Measurements from ENCODE around the gene YPEL3.
A peak's percentile ranks its signal among the peaks of the same experiment; 100 is the strongest.

DNA sequence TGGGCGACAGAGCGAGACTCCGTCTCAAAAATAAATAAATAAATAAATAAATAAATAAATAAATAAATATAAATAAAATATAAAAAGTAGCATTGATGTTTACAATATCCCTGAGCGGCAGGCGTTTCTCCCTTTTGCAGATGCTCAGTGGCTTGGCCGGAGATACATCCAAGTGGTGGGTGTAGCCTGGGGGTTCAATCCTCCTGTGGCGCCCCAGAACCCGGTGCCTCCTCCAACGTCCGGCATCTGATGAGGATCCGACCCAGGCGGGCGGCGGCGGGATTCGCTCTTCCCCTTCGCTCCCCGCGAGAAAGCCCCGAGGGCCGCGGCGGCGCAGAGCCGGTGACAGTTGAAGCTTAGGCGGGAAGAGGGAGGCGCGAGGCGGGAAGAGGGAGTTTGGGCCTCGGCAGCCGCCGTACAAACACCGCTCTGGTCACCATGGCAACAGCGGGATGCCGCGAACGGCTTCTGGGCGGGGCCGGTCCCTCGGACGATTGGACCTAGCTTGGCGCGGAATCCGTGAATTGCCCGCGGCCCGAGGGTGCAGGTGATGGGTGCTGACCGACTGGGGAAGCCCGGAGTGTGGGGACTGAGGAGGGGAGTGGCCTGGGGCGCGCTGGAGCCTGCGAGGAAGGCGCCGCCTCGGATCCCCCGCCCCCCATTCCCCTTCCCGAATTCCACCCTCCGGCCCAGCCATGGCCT lies 43.2 kb downstream of the YPEL3 start:
- TF ChIP-seq, protein P1, sequence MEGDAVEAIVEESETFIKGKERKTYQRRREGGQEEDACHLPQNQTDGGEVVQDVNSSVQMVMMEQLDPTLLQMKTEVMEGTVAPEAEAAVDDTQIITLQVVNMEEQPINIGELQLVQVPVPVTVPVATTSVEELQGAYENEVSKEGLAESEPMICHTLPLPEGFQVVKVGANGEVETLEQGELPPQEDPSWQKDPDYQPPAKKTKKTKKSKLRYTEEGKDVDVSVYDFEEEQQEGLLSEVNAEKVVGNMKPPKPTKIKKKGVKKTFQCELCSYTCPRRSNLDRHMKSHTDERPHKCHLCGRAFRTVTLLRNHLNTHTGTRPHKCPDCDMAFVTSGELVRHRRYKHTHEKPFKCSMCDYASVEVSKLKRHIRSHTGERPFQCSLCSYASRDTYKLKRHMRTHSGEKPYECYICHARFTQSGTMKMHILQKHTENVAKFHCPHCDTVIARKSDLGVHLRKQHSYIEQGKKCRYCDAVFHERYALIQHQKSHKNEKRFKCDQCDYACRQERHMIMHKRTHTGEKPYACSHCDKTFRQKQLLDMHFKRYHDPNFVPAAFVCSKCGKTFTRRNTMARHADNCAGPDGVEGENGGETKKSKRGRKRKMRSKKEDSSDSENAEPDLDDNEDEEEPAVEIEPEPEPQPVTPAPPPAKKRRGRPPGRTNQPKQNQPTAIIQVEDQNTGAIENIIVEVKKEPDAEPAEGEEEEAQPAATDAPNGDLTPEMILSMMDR (tag by site-specific recombination; IDR thresholded peaks at IDR 0.05), result peak; percentile 38; the same call in 1 of the 2 replicates
- TF ChIP-seq PRDM1 (tag by site-specific recombination; IDR thresholded peaks at IDR 0.05) (peak; percentile 76; the same call in 1 of the 2 replicates), ZNF571 (tag by site-specific recombination; IDR thresholded peaks at IDR 0.05) (no peak), ZNF169 (tag by site-specific recombination; IDR thresholded peaks at IDR 0.05) (no peak), ZNF529 (tag by site-specific recombination; IDR thresholded peaks at IDR 0.05; ENCODE audit: insufficient replicate concordance) (no peak), ZNF23 (tag by site-specific recombination; IDR thresholded peaks at IDR 0.05; ENCODE audit: borderline replicate concordance) (peak; percentile 47; the same call in 1 of the 2 replicates), ZNF398 (tag by site-specific recombination; IDR thresholded peaks at IDR 0.05) (peak; percentile 91), ZSCAN5A (tag by site-specific recombination; IDR thresholded peaks at IDR 0.05) (peak; percentile 66), ZFP3 (tag by site-specific recombination; IDR thresholded peaks at IDR 0.05; ENCODE audit: low read depth) (peak; percentile 73)
- TF ChIP-seq, protein P2, sequence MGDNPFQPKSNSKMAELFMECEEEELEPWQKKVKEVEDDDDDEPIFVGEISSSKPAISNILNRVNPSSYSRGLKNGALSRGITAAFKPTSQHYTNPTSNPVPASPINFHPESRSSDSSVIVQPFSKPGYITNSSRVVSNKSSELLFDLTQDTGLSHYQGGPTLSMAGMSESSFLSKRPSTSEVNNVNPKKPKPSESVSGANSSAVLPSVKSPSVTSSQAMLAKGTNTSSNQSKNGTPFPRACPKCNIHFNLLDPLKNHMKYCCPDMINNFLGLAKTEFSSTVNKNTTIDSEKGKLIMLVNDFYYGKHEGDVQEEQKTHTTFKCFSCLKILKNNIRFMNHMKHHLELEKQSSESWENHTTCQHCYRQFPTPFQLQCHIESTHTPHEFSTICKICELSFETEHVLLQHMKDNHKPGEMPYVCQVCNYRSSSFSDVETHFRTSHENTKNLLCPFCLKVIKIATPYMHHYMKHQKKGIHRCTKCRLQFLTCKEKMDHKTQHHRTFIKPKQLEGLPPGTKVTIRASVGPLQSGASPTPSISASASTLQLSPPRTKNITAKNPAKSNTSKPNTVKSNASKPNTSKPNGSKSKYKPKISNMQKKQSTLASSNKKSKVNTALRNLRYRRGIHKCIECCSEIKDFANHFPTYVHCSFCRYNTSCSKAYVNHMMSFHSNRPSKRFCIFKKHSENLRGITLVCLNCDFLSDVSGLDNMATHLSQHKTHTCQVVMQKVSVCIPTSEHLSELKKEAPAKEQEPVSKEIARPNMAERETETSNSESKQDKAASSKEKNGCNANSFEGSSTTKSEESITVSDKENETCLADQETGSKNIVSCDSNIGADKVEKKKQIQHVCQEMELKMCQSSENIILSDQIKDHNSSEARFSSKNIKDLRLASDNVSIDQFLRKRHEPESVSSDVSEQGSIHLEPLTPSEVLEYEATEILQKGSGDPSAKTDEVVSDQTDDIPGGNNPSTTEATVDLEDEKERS (tag by site-specific recombination; IDR thresholded peaks at IDR 0.05), result no peak
- TF ChIP-seq, protein P3, sequence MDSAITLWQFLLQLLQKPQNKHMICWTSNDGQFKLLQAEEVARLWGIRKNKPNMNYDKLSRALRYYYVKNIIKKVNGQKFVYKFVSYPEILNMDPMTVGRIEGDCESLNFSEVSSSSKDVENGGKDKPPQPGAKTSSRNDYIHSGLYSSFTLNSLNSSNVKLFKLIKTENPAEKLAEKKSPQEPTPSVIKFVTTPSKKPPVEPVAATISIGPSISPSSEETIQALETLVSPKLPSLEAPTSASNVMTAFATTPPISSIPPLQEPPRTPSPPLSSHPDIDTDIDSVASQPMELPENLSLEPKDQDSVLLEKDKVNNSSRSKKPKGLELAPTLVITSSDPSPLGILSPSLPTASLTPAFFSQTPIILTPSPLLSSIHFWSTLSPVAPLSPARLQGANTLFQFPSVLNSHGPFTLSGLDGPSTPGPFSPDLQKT (IDR thresholded peaks at IDR 0.05; ENCODE audit: borderline replicate concordance, low read depth, low read length), result no peak
- TF ChIP-seq, protein P4, sequence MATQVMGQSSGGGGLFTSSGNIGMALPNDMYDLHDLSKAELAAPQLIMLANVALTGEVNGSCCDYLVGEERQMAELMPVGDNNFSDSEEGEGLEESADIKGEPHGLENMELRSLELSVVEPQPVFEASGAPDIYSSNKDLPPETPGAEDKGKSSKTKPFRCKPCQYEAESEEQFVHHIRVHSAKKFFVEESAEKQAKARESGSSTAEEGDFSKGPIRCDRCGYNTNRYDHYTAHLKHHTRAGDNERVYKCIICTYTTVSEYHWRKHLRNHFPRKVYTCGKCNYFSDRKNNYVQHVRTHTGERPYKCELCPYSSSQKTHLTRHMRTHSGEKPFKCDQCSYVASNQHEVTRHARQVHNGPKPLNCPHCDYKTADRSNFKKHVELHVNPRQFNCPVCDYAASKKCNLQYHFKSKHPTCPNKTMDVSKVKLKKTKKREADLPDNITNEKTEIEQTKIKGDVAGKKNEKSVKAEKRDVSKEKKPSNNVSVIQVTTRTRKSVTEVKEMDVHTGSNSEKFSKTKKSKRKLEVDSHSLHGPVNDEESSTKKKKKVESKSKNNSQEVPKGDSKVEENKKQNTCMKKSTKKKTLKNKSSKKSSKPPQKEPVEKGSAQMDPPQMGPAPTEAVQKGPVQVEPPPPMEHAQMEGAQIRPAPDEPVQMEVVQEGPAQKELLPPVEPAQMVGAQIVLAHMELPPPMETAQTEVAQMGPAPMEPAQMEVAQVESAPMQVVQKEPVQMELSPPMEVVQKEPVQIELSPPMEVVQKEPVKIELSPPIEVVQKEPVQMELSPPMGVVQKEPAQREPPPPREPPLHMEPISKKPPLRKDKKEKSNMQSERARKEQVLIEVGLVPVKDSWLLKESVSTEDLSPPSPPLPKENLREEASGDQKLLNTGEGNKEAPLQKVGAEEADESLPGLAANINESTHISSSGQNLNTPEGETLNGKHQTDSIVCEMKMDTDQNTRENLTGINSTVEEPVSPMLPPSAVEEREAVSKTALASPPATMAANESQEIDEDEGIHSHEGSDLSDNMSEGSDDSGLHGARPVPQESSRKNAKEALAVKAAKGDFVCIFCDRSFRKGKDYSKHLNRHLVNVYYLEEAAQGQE (tag by site-specific recombination; IDR thresholded peaks at IDR 0.05), result peak; percentile 91

All from HEK293 (cell line).